Aortic smooth muscle cell (primary cell): ENCODE measurements around the gene ZNF625. TPM values are rescaled to one million over a fixed set of nuclear protein-coding genes. Genes with fewer than 3 reads are reported as not detected.

ENCODE experiments used
- total RNA-seq: library from RNA; depleted of rRNA; stranded (reverse); fragments of >200 nt; gene quantifications from 2 replicates; pipeline ENCODE4 v1.2.3, GENCODE V29; 2014

Gene ZNF625
- 14.0 and 15.3 TPM in 2 replicates for total RNA-seq

DNA sequence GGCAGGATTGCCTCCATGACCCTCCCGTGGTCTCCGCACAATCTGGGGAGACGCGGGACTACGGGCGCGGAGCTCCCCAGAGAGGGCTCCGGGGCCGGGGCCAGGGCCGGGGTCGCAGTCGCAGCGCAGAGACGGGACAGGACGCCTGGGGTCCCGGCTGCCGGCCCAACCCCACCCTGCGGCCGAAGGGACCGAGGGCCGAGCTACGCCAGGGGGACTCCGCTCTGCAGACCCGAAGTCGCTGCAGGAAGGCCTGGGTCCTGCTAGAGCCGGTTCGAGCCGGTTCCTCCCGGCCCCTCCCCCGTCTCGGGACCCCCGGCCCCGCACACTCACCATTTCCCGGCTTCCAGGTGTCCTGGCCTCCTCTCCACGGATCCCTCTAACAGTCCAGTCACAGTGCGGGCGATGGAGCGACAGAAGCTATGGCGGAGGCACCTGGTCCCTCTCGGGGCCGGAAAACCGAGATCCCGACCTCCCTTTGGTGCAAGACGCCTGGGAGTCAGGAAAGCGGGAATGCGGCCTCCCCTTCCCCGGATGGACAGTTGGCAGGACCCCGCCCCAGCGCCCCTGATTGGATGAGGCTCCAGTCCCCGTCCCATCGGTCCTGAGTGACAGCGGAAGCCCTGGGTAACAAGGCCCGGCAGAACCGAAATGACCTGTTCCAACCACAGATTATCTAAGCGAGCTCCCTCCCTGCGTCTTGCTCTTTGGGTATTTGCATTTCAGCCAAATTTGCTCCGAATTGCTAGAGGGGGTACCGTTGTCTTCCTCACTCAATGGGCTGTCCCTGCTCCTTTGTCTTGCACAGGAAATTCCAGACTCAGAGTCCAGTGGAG, at the start of gene ZNF625:
Gene ZNF625, minus strand, starts transcription at position 512 of the 836 bp plus-strand sequence. Its CDS starts 176 bp downstream, at position 336.

GRCh38 chr19:12162882-12163806, 6.6 kb upstream of the ZNF625 start, which contains the start of gene ZNF136:
Gene ZNF136, plus strand, starts transcription at chr19:12163096. Its CDS starts 108 bp downstream, at chr19:12163204.

GRCh38 chr19:12139885-12140544, 16.5 kb downstream of the ZNF625 start, which contains the start of gene ZNF20:
Gene ZNF20, minus strand, starts transcription at chr19:12140350. Its CDS starts 168 bp downstream, at chr19:12140182.

Other genes with a start within 250 kb of the ZNF625 start
- 7.9 and 8.2 TPM in 2 replicates for gene ZNF700, start 231.6 kb downstream of the ZNF625 start, total RNA-seq
- 2.4 TPM in 2 replicates for gene ZNF763, start 191.7 kb downstream of the ZNF625 start, total RNA-seq
- 6.1 and 7.9 TPM in 2 replicates for gene ZNF433, start 121.1 kb downstream of the ZNF625 start, total RNA-seq
- gene ZNF878, start 103.8 kb downstream of the ZNF625 start, total RNA-seq, result 0.06 and 0.26 TPM in 2 replicates
- 7.5 and 9.8 TPM in 2 replicates for gene ZNF844, start 92.0 kb downstream of the ZNF625 start, total RNA-seq
- 4.3 and 4.9 TPM in 2 replicates for gene ZNF20, start 16.4 kb downstream of the ZNF625 start, total RNA-seq
- 7.3 and 7.8 TPM in 2 replicates for gene ZNF136, start 6.4 kb upstream of the ZNF625 start, total RNA-seq
- gene ZNF44, start 138.1 kb upstream of the ZNF625 start, total RNA-seq, result 10.7 and 14.2 TPM in 2 replicates
- gene ZNF563, start 176.9 kb upstream of the ZNF625 start, total RNA-seq, result 4.1 and 4.6 TPM in 2 replicates
- 6.5 and 10.5 TPM in 2 replicates for gene ZNF442, start 208.9 kb upstream of the ZNF625 start, total RNA-seq
- 2.5 and 4.0 TPM in 2 replicates for gene ZNF799, start 244.5 kb upstream of the ZNF625 start, total RNA-seq